Measurements from ENCODE around the gene ZC3H12C. TPM values are rescaled to one million over a fixed set of nuclear protein-coding genes. Genes with fewer than 3 reads are reported as not detected.

The ZC3H12C gene
- total RNA-seq, 2 donors from 2014 or later, result 9.2 to 18.8 TPM

DNA sequence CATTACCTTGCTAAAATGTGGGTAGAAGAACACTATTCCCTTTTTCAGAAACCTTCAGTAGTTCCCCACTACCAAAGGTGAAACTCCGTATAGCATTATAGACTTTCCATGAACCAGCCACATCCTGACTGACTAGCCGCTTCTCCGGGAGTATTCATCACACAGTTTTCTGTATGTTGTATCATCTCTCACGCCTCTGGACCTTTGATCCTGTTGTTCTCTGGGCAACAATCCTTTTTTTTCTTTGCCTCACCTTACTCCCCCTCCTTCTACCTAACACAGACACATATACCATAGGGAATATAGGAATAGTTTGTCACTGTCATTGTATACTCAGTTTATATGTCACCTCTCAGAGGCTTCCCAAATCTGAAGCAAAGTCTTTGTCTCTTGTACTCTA is 20.8 kb downstream of the ZC3H12C start:
- Histone ChIP-seq H3K4me3 (no peak overlapping the region), H3K9ac (ENCODE audit: low read depth in 2 of 2, low read length in 2 of 2) (no peak overlapping the region), H3K36me3 (no peaks in the 10 kb centered on the region), H3K27ac (no peak overlapping the region), H3K4me1 (no peaks in the 10 kb centered on the region), H3K9me3 (no peaks in the 10 kb centered on the region), H3K27me3 (no peaks in the 10 kb centered on the region)
- TF ChIP-seq, protein P1, sequence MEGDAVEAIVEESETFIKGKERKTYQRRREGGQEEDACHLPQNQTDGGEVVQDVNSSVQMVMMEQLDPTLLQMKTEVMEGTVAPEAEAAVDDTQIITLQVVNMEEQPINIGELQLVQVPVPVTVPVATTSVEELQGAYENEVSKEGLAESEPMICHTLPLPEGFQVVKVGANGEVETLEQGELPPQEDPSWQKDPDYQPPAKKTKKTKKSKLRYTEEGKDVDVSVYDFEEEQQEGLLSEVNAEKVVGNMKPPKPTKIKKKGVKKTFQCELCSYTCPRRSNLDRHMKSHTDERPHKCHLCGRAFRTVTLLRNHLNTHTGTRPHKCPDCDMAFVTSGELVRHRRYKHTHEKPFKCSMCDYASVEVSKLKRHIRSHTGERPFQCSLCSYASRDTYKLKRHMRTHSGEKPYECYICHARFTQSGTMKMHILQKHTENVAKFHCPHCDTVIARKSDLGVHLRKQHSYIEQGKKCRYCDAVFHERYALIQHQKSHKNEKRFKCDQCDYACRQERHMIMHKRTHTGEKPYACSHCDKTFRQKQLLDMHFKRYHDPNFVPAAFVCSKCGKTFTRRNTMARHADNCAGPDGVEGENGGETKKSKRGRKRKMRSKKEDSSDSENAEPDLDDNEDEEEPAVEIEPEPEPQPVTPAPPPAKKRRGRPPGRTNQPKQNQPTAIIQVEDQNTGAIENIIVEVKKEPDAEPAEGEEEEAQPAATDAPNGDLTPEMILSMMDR (IDR thresholded peaks at IDR 0.05), result no peak
- no peak for DNase-seq
- intact Hi-C loops (cut with DNase I), result no loop called here

DNA sequence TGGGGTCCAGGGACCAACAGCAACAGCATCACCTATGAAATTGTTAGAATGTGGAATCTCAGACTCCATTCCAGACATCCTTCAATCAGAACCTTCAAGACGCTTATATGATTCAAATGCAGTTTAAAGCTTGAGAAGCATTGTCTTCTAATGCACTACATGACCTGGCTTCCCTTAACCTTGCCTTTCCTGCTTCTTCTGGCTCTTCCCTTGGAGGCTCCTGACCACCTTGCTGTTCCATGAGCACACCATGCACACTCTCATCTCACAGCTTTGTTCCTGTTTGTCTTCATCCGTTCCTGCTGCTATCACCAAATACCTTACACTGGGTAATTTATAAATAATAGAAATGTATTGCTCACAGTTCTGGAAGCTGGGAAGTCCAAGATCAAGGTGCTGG is 26.1 kb downstream of the ZC3H12C start:
- intact Hi-C loops (cut with DNase I), result no loop called here
- no peaks in the 10 kb centered on the region for H3K27me3 ChIP-seq

DNA sequence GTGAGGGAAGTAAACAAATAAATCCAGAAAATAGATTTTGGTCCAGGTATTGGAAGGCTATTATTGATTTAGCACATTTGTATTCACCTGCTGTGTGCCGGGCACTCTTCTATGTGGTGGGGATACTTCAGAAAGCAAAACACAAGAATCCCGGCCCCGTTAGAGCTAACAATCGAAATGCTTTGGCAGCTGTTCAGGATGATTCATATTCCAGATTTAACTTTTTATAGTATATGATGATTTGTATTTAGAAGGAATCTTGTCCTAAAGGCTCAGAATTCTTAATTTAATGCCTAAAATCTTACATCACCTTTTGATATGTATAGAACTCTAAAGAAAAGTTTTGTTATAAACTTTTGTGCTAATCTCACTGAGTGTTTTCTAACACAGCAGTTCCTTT is 28.0 kb downstream of the ZC3H12C start:
- Histone ChIP-seq H3K4me1 (no peaks in the 10 kb centered on the region), H3K9ac (ENCODE audit: low read depth in 2 of 2, low read length in 2 of 2) (no peak overlapping the region), H3K4me3 (no peak overlapping the region), H3K36me3 (no peaks in the 10 kb centered on the region), H3K27ac (no peak overlapping the region), H3K27me3 (no peaks in the 10 kb centered on the region), H3K9me3 (no peaks in the 10 kb centered on the region)
- intact Hi-C loops (cut with DNase I), result no loop called here
- TF ChIP-seq, protein P1 (IDR thresholded peaks at IDR 0.05), result no peak
- no peak for DNase-seq

More for the DNA sequence above, 26.1 kb downstream of the ZC3H12C start:
- Histone ChIP-seq H3K4me1 (no peaks in the 10 kb centered on the region), H3K27ac (no peak overlapping the region), H3K9ac (ENCODE audit: low read depth in 2 of 2, low read length in 2 of 2) (no peak overlapping the region), H3K4me3 (no peak overlapping the region), H3K36me3 (no peaks in the 10 kb centered on the region), H3K9me3 (no peaks in the 10 kb centered on the region)
- no peak for DNase-seq
- TF ChIP-seq, protein P1 (IDR thresholded peaks at IDR 0.05), result no peak

DNA sequence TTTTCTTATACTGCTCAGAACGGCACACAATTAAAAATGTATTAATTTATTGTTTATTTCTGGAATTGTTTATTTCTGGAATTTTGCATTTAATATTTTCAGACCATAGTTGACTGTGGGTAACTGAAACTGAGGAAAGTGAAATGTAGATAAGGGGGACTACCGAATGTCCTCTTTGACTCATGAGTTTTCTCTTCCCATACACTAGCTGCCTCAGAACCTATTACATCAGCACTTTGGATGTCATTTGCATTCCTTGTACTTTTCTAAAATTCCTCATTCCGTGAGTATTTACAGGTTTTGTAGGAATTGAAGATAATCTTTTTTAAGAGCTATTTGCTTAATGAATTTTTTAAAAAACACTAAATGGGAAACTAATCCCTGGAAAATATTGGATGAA is 29.8 kb downstream of the ZC3H12C start:
- no peaks in the 10 kb centered on the region for H3K4me1 ChIP-seq
- intact Hi-C loops (cut with DNase I), result no loop called here
- no peaks in the 10 kb centered on the region for H3K9me3 ChIP-seq
- DNase-seq, result no peak
- H3K9ac ChIP-seq (ENCODE audit: low read depth in 2 of 2, low read length in 2 of 2), result no peak overlapping the region
- no peak overlapping the region for H3K27ac ChIP-seq
- H3K27me3 ChIP-seq, result no peaks in the 10 kb centered on the region
- TF ChIP-seq, protein P1 (IDR thresholded peaks at IDR 0.05), result no peak
- H3K4me3 ChIP-seq, result no peak overlapping the region
- H3K36me3 ChIP-seq, result no peaks in the 10 kb centered on the region

DNA sequence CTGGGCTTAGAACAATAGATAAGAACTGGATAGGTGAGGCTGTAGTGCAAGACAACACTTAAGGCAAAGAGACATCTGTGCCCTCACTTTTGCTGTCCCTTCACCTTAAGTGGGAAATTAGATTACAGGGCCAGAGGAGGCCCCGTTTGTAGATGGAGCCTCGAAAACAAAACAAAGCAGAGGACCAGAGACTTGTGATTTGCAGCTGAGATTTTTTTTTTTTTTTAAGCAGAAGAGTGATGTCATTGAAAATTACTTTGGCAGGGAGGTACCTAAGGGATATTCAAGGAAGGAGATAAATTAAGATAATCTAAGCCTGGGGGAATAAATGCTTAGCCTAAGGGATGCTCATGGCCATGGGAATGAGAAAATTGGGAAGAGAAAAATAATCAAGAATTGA is 31.4 kb downstream of the ZC3H12C start:
- H3K27ac ChIP-seq, result no peak overlapping the region
- H3K4me3 ChIP-seq, result no peak overlapping the region
- no peaks in the 10 kb centered on the region for H3K9me3 ChIP-seq
- no peaks in the 10 kb centered on the region for H3K27me3 ChIP-seq
- no peaks in the 10 kb centered on the region for H3K36me3 ChIP-seq
- DNase-seq, result no peak
- no peaks in the 10 kb centered on the region for H3K4me1 ChIP-seq
- H3K9ac ChIP-seq (ENCODE audit: low read depth in 2 of 2, low read length in 2 of 2), result no peak overlapping the region
- TF ChIP-seq, protein P1 (IDR thresholded peaks at IDR 0.05), result no peak
- intact Hi-C loops (cut with DNase I), result no loop called here

DNA sequence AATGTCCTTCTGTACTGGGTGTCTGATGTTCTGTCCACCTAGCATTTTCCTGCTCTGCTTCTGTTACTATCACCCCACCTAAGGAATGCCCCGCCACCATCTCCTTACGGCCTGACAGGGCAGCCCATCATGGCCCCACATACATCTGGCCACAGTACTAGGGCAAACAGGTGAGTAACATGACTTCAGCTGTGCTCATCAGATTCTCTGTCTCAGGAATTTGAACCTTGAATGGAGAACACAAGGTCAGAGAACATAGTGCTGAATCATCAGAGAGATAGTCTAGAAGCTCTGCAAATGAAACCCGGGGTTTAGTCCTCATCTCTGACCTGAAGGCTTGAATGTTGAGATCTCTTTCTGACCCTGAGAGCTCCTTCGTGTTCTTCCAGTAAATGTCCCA is 32.4 kb downstream of the ZC3H12C start:
- H3K4me3 ChIP-seq, result no peak overlapping the region
- H3K4me1 ChIP-seq, result no peaks in the 10 kb centered on the region
- DNase-seq, result no peak
- intact Hi-C loops (cut with DNase I), result no loop called here
- no peak overlapping the region for H3K9ac ChIP-seq (ENCODE audit: low read depth in 2 of 2, low read length in 2 of 2)
- H3K27ac ChIP-seq, result no peak overlapping the region
- H3K36me3 ChIP-seq, result no peaks in the 10 kb centered on the region
- TF ChIP-seq, protein P1 (IDR thresholded peaks at IDR 0.05), result no peak
- no peaks in the 10 kb centered on the region for H3K27me3 ChIP-seq
- no peaks in the 10 kb centered on the region for H3K9me3 ChIP-seq
